HG02623 (cell line): ENCODE measurements around the gene TRAFD1.

ENCODE experiments used
- ATAC-seq: cut with Tn5 transposase; IDR thresholded peaks from one replicate; pipeline ENCODE4 v1.9.1; 2021; ENCODE audit warnings: moderate library complexity; ENCODE audit not compliant: unreplicated experiment

TRAFD1 gene

DNA sequence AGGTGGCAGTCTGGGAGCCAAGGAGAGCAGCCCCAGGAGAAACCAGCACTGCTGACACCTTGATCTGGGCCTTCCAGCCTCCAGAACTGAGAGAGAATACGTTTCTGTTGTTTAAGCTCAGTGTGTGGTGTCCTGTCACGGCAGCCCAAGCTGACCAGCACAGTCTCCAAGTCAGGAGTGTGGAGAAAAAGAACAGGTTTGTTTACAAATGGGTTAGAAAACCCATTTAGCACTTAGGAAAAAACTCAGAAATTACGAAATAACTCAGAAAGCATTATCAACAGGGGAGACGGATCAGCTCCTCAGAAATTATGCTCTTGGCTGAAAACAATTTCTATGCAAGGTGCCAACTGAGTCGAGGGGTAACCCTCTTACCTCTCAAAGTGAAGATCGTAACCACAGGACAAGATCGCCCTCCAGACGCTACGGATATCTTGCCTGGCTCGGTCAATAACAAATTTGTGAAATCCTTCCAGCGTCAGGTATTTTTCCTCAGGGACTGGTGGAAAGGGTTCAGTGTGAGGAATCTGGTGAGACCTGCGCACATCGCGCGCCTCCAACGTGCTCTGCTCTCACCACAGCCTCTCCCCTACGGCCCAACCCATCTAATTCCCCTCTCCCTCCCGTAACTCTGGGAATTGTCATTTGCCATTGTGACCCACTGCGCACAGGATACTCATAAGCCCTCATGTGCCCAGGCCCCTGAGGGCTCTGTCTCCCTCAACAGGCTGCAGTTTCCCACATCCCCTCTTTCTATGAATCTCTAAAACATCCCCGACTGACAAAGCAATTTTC, 50.2 kb downstream of the TRAFD1 start:
- no peak for ATAC-seq

DNA sequence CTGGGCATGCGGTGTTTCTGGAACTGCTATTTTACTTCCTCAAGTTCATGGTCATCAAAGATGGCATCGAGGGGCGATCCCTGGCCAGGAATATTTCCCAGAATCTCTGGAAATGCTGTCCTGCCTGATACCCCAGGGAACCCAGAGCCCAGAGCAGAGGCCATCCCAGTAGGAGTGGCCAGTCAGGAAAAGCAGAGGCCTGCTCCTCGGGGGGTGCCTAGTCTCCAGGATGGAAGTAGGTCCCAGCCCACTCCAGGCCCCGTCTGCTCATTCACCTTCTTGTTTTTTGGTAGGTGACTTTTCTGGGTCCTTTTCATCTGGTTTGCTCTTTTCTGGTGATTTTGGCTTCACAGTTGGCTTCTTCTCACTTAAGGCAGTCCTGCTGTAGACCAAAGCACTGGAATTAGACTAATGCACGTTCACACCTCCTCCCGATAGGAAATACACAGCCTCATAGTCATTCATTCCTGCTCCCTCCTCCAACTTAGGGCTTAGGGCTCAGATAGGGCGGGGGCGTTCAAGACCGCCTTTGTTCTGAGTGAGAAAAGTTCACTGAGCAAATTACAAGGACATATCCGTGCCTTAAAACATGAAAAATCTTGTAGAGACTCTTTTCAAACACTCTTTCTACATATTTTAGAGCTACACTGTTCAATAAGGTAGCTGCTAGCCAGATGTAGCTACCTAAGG, 51.1 kb downstream of the TRAFD1 start:
- ATAC-seq: no peak

DNA sequence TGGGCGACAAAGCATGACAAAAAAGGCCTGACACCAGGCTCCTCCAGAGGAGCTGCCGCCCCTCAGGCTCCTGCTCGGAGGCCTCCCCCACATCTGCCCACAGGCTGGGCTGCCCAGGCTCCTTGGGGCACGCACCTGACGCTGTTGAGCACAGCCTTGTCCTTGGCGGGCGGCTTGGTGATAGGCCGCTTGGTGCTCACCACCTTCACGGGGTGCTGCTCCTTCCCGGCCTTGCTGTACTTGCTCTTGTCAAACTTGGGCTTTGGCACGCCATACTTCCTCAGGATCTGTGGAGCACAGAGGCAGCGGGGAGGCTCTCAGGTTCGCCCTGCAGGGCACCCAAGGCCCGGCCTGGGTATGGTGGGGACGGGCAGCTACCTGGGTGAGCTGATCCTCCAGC, 53.4 kb downstream of the TRAFD1 start:
- no peak for ATAC-seq

DNA sequence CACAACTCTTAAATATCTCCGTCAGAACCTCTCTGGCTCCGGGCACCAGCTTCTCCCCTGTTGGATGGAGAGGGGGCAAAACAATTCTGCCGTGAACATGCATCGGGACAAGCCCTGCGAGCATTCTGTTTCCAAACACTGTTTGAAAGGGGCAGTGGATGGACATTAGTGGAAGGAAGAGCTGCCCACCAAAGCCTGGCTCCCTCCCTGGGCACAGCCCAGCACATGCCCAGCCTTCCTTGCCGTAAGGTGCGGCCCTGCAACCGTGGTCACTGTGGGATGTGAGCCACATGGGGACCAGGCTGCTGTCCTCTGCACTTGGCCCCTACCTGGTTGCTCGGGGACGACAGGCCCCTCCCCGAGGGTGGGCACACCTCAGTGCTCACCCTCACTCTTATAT, 54.0 kb downstream of the TRAFD1 start:
- no peak for ATAC-seq

DNA sequence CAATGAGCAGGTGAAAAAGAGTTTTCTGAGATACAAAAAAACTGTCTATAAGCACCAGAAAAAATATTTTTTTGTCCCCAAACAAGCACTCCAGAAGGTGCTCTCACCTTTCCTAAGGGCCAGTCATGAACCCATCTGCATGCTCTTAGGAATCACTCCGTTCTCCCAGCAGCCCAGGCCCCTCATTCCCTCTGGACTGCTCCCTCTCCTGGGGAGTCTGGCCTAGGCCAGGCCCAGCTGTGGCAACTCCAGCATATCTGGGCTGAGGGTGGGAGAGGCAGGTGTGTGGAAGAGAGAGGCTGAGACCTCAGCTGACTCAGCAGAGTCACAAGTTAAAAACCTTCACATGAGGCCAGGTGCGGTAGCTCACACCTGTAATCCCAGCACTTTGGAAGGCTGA, 54.6 kb downstream of the TRAFD1 start:
- no peak for ATAC-seq

DNA sequence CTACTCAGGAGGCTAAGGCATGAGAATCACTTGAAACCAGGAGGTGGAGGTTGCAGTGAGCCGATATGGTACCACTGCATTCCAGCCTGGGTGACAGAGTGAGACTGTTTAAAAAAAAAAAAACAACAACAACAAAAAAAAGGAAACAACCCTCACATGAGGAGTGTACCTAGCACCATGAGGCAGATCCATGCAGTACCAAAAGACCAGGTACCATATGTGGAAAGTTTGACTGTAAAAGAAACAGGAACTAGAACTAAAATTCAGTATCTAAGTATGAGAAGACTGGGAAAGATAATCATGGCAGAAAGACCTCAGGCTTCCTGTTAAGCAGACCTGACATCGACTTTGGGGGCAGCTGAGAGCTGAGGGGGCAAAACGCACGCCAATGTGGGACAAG, 55.1 kb downstream of the TRAFD1 start:
- no peak for ATAC-seq

DNA sequence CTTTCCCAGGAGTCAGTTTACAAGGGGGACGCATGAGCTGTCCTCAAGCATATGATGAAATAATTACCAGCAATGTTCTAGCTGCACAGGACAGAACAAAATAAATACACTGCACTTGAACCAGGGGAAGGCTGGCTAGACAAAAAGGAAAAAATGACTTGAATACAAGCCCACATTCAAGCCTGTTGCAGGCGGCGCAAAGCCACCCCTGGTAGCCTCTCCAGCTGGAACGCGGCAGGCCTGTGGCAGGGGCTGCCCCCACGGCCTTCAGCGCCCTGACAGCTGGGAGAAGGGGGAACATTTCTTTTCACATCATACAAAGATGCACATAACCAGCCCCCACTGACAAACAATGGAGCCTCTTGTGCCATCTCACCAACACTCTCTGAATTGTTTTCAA, 57.1 kb downstream of the TRAFD1 start:
- ATAC-seq: no peak

DNA sequence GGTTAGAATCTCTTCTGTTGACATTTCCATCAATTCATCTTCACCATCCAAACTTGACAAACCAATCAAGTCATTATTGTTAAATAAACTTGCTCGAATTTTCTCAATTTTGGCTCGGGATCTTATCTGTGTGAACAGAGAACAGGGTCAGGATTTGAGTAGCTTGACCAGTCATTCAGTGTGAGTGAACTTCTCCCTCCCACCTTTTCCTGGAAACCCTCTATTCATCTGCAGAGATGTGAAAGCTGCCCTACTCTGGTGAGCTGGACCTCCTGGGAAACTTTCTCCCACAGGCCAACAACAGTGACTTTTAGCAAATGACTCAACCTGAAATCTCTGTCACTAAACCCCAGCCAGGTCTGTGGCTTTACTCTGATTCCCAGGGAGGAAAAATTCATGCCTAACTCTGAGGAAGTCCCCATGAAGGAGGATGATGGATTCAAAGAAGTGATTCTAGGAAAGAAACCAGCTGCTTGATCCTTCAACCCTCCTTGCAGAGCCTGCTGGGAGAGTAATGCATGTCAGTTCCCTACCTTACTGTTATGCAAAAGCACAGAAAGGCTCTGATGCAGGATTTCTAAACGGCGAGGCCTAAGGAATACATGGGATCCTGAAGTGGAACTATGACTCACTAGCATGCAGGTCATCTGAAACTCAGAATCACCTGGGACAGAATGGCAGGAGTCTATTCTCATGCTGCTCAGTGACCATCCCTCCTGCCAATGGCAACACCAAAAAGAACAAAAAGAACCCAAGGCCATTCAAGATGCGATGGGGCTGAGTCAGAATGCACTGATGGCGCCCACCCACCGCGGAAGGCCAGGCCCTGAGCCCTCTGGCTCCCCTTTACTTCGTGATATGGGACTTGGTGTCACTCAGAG, 58.0 kb downstream of the TRAFD1 start:
- ATAC-seq: no peak

DNA sequence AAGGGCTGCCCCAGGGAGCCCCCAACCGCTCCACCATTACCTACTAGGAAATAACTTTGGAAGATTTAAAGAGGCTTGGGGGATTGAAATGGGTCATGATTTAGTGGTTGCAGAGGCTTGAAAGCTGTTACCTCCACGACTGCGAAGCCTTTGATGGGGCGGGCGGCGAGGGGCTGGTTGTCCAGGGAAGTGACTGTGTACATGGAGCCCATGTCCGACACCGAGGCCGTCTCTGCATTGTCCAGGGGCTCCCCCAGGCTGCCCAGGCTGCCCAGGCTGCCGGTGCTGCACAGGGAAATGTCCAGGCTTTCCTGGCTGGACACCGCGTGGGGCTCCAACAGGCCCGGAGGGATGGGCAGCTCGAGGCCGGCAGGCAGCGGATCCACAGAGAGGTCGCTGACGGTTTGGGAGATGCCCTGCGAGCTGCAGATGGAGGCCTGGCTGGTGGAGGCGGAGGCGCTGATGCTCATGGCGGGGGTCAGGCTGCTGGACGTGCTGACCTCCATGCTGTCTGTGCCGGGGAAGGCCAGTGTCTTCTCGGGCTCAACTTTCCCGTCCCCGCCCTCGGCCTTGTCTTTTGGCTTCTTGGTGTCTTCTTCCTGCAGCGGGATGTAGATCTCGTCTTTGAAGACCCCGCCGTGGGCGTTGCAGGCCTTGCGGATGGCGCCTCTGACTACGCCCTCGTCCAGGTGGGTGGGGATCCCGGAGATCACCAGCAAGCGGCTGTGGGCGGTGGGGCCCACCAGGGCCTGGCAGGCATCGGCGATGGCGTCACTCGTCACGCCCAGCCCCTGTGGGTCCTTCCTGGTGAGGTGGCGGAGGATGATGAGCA, 58.9 kb downstream of the TRAFD1 start:
- no peak for ATAC-seq

DNA sequence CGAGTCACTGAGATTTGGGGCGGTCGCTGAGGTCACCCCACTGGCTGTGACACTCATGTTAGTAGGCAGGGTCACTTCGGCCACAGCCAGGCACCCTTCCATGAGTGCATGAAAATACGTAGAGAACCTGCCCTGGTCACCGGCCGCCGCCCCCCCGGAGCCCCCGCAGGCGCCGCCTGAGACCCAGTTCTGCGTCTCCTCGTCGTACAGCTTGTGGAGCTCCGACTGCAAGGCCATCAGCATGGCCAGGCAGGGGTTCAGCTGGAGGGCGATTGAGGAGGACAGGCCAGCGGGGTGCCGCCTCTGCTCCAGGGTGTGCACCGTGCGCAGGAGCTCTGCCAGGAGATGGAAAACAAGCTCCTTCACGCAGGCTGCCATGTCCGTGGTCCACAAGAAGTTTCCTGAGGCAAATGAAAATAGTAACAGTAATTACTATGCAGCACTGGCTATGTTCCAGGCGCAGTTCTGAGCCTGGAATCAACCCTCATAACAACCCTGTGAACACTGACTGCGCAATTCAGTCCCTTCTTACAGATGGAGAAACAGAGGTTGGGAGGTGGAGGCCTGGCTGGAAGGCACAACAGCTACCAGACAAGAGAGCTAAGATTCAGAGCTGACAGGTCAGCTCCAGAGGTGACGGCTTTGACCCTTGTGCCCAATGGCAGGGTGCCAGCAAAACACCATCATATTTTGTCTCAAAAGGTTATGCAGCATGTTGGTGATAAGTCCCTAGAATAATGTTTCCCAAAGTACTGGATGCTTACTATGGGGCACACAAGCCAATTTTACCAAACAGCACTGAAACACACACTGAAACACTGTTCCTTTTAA, 59.9 kb downstream of the TRAFD1 start:
- no peak for ATAC-seq

DNA sequence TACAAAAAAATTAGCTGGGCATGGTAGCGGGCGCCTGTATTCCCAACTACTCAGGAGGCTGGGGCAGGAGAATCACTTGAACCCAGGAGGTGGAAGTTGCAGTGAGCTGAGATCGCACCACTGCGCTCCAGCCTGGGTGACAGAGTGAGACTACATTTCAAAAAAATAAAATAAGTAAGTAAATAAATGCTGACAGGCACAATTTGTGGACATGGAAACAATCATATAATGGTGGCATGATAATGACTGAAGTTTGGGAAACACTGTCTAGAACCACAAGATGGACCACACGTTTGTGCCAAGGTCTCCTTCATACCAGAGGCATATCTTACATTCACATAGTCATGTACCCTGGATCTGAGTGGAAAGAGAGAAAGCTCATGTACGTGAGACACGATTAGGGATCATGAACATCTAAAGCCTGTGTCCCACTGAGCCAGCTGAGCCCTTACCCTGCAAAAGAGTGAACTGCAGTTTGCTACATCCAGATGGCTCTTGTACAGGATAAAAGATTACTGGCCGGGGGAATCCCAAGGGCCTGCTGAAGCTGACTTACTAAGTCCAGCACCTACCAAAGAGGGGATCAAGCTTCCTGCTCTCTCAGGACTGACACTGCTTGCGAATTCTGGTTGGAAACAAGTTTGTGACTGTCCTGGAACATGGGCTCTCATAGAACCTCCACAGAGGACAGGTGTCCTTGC, 62.9 kb downstream of the TRAFD1 start:
- no peak for ATAC-seq

DNA sequence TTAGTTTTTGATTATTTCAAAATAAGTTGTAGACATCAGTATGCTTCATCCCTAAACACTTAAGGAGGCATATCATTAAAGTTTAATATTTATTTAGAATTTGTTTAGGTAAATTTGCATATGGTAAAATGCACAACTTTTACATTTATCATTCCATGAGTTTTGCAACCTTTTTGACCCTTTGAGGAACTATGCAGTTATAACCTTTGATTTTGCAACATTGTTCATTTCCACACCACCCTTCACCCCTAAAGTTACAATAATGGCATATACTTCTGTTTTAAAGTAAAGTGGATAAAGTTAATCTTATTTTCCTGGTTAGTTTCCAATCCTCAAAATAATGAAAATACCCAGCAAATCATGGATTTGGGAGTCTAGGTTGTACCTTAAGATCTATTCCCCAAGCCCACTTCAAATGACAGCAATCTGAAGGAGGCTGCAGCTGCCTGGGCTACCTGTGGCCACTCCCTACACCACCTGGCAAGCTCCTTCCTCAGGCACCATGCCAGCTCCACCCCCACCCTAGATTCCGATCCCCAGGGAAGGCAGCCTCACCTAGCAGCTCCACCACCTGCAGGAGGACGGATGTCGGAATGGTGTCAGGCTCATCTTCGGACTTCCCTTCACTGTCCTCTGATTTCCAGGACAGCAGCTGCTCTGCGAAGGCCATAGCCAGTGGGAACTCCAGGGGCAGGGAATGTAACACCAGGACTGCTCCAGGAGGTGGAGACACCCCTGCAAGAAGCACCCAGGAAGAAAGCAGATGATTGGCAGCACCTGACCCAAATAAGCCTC, 65.1 kb downstream of the TRAFD1 start:
- ATAC-seq: no peak

DNA sequence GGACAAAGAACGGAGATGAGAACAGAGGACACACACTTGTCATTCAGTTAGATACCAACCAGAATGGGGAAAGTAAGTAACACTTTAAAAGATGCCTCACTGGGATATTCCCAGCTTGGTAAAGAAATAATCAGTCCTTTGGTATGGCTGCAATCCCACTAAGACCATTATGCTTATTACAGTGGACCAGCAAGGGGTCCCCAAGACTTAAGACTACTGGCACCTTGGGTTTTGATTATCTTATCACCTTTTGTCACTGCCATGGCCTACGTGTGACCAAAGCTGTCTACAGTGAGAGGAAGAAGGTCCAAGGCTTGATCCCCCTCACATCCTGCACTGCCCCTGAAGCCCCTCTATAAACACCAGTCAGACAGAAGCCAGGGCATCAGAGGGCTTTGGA, 65.8 kb downstream of the TRAFD1 start:
- ATAC-seq: no peak

DNA sequence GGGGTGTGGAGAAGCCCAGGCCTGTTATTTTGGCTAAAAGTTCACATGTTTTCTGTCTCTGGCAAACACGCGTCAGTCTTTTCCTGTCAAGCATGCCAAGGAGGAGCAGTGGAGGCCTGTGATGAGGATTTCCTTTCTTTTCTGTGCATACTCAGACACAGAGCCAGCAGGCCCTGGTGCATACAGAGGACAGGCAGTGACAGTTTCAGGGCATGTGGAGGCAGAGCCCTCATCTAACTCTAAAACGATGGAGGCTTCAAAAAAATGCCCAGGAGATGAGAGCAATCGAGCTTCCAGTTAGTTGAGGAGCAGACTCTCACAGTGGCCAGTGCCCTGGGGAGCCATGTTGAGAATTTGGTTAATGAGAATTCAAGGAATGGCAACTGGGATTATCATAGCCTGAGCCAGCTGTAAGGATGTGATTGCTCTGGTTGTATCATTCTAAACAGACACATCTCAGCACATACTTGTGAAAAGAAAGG, 66.5 kb downstream of the TRAFD1 start:
- ATAC-seq: no peak

DNA sequence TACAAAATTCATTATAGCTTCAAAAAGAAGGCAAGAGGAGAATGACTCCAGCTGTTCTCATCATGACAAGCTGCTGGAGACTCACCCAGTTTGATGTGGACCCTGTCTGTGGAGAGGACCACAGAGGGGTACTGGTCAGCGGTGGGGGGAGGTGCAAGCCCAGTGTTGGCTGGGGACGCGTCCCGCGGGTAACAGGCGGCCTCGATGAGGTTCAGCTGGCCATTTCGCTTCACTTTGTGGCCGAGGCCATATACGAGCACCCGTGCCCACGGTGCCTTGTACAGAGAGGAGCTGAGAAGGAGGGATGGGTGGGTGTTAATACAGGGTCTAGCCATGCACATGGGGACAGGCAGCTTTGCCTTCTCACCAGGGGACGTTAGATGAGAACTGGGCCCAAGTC, 67.1 kb downstream of the TRAFD1 start:
- ATAC-seq: no peak

DNA sequence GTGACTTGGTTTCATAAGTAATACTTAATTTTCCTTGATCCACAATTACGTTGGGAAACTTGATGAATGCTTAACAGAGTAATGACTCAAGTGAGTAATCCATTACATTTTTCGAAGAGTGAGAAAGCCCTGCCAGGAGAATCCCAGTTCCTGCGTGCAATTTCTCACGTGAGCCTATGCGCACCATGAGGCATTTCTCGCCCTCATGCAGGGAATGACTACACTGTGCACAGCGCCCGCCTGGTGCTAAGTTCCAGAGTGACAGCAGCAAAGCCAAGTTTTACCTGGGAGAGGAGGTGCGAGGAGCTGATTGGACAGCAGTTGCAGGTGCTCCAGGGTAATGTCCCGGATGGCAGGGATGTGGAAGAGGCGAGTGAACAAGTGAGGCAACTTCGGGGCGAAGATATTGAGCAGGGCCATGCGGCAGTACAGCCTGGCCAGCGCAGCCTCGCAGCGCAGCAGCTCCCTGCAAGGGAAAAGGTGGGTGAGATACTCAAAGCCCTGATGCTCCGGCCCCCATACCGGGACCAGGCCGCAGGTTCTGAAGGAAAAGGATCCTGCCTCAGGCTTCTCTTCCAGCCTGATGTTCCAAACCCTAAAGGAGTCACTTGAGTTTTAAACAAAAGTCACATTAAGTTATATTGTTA, 69.4 kb downstream of the TRAFD1 start:
- no peak for ATAC-seq

DNA sequence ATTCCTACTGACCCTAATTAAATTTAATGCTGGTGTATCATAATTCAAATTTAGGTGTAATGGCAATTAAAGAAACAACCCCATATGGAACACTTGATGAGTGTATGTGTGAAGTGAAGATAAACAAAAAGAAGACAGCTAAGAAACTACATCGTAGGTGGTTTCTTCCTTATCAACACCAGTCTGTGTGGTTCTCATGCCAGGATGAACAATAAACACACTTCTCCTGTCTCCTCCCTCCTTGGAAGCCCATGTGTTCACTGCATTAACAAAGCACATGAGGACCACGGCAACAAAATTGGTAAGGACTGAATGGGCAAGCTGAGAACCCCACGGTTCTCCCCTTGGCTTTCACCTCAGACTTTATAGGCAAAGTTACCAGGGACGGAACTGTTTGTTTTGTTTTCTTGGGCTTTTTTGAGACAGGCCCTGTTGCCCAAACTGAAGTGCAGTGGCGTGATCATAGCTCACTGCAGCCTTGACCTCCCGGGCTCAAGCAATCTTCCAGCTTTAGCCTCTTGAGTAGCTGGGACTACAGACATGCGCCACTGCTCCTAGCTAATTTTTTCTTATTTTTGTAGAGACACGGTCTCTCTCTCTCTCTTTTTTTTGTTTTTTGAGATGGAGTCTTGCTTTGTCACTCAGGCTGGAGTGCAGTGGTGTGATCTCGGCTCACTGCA, 71.0 kb downstream of the TRAFD1 start:
- no peak for ATAC-seq
